Fibroblast of skin of right quadriceps (primary cell): Measurements from ENCODE around the gene MYCBP2.
"Not testable (repeated sequence)": the region's sequence is repeated elsewhere in the genome, so short reads cannot be mapped to it uniquely, and the experiment has no call there.

Experiments used
- DNase-seq: peaks from one replicate; pipeline ENCODE4 v3.0.0-alpha.2; 2013

Gene MYCBP2

DNA sequence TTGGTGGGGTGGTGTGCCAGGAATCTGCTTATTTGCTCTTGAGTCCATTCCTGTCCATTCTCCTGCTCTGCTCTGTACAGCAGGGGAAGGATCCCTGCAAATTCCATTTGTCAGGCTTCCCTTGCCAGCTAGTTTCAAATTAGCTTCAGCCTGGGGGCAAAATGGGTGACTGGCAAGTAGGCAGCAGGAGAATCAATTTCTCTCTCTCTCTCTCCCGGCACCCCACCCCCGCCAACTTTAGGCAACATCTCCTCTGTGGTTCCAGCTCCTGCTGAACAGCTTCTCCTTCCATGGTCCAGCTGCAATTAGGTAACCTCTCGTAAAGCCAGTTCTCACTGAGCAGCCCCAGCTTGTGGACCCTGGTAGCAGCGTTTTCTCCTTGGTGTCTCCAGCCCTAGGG lies 6.7 kb upstream of the MYCBP2 start:
- no peak for DNase-seq

DNA sequence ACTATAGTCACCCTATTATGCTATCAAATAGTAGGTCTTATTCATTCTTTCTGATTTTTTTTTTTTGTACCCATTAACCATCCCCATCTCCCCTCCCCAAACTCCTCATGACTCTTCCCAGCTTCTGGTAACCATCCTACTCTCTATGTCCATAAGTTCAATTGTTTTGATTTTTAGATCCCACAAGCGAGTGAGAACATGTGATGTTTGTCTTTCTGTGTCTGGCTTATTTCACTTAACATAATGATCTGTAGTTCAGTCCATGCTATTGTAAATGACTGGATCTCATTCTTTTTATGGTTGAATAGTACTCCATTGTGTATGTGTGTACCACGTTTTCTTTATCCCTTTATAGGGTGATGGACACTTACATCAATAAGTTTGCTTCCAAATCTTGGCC lies 4.5 kb upstream of the MYCBP2 start:
- no peak for DNase-seq

DNA sequence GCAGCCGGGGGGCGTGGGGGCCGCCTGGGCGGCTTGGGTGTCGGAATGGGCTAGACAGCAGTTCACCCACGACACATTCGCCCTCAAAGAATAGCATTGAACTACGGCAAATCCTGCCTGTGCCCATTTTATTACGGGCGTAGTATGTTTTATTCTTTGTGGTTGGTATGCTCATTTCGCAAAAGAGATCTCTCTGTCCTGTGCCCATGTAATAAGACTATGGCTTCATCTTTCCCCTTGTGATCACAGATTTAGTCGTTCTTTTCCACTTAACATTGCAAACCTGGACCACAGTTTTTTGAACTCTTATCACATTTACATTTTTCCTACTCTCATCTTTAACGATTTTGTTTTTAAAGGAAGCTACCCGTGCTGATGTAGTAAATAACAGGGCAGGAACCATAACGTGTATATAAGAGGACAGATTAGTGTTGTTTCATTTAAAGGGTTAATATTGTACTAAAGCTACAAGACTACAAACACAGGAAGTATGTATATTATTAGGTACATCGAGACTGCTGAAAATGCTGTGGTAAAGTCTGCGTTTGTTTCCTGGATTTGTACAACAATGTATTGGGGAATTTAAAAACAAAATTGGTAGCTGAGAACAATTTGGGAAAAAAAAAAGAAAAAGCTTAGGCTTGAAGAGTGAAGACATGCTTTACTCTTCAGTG lies 3.2 kb upstream of the MYCBP2 start:
- no peak for DNase-seq

DNA sequence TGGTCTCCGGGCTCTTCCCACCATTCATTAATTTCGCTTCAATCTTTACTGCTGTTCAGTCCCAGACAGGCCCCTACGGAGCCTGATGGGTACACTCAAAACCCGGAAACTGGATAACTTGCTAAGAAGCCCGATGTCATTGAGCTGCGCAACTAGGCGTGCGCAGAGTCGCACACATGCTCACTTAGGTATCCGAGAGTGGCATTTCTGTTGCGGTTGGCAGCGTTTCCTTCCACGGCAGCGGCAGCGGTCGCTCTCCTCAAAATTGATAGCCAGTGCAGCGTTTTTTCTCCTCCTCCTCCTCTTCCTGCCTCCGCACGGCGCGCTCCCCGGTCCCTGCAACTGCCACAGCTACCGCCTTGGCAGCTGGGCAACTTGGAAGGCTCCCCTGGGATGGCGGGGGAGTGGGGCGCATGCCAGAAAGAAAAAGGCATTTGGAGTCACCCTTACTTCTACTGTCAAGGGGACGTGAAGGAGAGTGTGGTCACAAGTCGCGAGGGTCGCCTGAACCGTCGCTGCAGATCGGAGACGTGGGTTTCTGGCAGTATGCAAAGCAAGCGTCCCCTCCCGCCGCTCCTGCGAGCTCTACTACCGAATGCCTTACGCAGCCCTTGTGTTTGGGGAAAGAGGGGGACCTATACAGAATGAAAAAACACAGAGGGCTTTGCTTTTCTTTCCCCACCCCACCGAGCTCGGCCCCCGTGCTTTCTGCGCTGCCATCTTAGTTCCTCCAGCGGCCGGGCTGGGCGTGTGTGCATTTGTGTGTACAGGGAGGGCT lies 2.4 kb upstream of the MYCBP2 start:
- peak; percentile 97 for DNase-seq

DNA sequence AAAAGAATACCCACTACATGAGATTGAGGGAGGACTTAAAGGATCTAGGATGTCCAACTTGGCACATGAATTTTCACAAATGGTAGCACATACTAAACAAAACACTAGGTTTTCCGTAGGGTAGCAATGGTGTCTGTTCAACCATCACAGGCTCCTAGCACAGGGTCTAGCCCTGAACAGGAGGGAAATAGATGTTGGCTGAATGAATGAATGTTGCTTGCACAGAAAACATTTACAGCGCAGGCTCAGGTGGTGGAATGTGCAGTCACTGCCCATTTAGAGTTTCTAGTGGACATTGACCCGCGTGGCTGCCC lies 1.9 kb upstream of the MYCBP2 start:
- DNase-seq = no peak

DNA sequence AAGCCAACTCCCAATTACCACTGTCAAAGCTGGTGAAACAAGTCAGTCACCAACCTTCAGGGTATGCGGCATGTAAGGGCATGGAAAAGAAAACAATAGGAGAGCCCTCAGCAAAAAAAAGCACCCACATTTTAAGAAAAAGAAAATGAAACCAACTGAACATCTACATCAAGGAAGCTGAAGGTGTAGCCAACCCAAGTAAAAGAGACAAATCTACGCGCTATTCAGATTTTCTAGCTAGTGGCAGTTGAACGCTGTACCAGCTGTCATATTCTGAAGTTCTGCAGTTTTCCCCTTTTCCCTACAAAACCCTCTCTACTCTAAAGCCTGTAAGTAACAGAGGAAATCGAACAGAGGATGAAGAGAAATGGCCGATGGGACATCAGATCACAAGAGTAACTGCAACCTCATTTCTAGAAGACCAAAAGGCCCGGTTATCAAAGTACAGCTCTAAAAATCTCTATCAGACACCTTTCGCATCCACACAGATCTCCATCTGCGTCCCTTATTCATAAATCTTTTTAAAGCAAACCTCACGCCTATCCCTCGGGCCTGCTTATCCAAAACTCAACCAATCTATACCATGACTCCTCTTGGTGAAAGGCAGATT lies 1.4 kb downstream of the MYCBP2 start:
- no peak for DNase-seq

DNA sequence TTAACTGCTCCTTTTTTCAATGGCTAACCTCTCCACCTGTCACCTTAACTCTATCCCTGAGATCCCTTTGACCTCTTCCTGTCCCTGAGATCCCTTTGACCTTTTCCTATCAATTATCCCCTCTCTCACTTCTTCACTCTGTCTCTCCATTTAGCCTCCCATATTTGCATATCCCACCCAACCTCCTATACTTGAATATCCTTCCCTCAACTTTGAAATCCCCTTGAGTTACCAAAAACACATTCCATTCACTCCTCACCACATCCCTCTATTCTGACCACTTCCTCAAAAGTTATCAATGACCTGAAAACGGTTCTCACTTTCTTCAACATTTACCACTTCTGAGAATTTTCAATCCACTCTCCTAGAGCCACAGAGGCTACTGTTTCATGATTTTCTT lies 3.0 kb downstream of the MYCBP2 start:
- DNase-seq = no peak

DNA sequence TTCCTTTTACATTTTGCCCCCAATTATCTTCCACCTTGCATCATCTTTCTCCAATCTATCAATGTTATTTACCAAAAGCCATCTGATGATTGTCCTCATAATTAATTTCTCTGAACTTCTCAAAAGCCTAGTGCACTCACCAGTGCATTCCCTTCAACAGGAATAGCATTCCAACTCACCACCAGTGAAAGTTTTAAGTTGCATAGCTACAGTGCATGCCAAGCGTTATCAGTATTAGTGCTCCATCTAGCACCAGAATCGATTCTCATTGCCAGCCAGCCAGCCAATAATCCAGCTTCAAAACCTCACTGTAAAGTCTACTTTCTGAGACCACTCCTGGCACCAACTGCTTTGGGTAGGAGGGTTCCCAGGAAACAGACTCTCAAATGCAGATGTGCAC lies 7.4 kb downstream of the MYCBP2 start:
- no peak for DNase-seq

DNA sequence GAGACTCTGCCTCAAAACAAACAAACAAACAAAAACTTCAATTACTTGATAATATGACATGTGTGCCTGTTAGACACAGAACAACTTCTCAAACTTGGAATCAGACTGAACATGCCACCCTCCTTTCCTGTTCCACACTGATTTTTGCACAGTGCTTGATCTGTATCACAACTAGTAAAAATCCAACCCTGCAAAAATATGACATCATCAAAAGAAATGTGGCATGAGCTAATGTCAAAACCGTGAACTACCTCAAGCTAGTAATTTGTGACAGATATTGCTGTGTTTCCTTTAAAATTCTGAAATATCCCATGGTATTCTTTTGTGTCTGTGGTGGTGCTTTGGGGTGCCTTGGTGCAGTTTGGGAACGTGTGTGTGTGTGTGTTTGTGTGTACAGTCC lies 8.2 kb downstream of the MYCBP2 start:
- no peak for DNase-seq

DNA sequence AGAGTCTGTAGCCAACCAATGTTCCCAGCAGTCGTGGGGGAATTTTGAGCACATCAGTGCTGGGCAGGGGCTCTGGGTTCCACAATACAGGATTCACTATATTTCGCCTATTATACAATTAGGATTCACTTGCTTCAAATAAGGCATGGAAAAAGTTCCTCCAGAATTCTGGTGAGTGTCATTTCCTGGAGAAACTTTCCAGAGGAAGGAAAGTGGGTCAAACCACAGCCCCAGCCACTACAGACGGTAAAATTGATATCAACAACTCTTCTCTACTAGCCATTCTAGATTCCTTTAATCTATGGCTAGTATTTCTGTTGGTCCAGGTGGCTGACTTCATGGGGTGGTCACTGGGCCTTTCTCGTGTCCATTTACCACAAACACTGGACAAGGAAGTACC lies 10.5 kb downstream of the MYCBP2 start:
- DNase-seq = no peak

DNA sequence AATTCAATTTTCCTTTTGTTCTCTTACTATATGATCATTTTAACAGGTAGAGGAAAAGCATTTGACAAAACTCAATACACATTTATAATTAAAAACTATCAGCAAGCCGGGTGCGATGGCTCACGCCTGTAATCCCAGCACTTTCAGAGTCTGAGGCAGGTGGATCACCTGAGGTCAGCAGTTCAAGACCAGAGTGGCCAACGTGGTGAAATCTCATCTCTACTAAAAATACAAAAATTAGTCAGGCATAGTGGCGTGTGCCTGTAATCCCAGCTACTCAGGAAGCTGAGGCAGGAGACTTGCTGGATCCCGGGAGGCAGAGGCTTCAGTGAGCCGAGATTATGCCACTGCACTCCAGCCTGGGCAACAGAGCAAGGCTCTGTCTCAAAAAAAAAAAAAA lies 11.4 kb downstream of the MYCBP2 start:
- not testable (repeated sequence) for DNase-seq

DNA sequence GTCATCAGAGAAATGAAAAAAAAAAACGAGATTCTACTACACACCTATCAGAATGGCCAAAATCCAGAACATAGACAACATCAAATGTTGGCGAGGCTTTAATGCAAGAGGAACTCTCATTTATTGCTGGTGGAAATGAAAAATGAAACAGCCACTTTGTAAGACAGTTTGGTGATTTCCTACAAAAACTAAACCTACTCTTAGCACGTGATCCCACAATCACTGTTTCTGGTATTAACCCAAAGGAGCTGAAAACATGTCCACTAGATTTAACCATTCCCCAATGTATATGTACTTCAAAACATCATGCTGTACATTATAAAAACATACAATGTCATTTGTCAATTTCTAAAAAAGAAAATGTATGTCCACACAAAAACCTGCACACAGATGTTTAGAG lies 13.0 kb downstream of the MYCBP2 start:
- no peak for DNase-seq

DNA sequence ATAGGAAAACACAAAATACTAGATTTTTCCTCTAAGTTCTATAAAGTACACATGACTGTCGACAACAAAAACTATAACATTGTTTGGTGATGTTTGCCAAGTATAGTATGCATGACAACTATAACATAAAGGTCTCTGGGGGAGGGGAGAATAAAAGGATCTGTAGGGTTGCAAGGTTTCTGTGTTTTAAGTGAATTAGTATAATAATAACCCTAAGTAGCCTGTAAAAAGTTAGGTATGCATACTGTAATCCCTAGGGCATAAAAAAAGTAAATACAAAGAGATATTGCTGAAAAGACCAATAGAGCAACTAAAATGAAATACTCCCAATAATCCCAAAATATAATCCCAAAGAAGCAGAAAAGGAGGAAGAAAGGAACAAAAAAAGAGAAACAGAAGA lies 14.6 kb downstream of the MYCBP2 start:
- no peak for DNase-seq

DNA sequence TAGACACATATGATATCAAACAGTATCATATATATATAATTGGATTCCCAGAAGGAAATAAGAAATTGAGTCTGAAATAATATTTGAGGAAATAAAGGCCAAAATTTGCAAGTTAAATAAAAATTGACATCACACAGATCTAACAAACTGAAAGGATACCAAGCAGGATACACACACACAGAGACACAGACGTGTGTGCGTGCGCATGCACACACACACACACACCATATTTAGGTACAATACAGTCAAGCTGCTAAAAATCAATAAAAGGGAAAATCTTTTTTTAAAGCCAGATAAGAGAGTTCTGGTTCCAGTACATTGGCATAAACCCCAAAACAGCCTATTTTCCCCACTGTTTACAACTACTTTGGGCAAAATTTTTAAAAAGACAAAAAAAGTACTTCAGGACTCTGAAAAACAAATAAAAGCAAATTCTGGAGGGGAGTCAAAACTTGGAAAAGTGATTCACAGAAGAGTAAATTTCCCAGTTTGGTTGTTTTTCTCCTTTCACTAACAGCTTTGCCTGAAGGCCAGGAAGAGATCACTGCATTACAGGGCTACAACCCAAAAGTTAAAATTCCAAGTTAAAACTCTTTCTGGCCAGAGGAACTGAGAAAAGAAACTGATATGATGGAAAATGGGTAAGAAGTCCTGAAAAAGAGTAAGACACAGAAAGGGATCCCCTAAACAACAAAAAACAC lies 16.2 kb downstream of the MYCBP2 start:
- DNase-seq = no peak

DNA sequence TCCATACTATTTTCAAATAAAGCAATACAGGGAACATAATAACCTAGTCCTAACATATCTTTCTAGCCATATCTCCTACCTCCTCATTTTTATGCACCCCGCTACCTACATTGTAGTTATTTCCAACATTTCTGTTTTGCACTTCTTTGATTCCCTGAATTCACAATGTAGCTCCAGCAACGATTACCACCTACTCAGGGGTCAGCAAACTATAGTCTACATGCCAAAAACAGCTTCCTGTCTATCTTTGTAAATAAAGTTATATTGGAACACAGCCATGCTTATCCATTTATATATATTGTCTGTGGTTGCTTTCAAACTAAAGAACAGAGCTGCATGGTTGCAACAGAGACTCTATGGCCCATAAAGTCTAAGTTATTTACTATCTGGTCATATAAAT lies 16.7 kb downstream of the MYCBP2 start:
- DNase-seq = no peak

DNA sequence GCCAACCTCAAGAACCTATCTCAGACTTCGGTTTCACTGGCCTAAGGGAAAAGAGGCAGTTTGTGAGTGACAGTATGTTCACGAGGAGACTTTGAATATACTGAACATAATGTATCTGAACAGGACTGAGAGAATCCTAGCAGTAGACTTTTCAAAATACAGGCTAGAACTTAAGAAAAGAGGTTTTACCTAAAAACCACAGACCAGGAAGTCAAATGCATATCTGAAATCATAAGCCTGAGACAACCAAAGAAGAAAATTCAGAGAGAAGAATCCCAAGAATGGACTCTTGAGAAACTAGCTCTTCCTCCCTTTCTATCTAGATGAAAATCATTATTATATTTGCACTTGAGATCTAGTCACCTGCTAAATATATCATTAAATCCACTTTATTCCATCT lies 17.6 kb downstream of the MYCBP2 start:
- no peak for DNase-seq

DNA sequence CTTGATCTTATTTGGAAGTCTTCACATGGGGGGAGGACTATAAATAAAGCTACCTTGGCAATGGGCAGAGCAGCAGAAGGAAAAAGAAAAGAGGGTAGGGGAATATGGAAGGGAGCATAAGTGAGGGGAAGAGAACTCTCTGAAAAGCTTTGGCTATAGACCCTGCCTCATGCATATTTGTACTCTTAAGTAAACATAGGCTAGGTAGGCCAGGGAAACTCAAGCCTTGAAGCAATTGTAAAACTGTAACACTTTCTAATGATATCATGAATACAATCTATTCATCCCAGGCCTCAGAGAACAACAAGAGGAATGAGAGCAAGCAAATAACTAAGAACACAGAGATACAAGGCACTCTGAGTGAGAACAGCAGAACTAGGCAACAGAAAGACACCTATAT lies 20.4 kb downstream of the MYCBP2 start:
- DNase-seq = no peak

DNA sequence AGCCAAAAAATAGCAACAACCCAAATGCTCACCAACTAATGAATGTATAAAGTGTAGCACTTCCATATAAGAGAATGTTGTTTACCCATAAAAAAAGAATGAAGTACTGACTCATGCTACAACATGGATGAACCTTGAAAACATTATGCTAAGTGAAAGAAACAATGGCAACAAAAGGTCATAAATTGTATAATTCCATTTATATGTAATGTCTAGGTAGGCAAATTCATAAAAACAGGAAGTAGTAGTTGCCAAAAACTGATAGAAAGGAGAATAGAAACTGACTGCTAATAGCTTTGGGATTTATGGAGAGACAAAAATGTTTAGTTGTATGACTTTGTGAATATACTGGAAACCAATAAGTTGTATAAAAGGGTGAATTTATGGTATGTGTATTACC lies 21.6 kb downstream of the MYCBP2 start:
- DNase-seq = no peak

DNA sequence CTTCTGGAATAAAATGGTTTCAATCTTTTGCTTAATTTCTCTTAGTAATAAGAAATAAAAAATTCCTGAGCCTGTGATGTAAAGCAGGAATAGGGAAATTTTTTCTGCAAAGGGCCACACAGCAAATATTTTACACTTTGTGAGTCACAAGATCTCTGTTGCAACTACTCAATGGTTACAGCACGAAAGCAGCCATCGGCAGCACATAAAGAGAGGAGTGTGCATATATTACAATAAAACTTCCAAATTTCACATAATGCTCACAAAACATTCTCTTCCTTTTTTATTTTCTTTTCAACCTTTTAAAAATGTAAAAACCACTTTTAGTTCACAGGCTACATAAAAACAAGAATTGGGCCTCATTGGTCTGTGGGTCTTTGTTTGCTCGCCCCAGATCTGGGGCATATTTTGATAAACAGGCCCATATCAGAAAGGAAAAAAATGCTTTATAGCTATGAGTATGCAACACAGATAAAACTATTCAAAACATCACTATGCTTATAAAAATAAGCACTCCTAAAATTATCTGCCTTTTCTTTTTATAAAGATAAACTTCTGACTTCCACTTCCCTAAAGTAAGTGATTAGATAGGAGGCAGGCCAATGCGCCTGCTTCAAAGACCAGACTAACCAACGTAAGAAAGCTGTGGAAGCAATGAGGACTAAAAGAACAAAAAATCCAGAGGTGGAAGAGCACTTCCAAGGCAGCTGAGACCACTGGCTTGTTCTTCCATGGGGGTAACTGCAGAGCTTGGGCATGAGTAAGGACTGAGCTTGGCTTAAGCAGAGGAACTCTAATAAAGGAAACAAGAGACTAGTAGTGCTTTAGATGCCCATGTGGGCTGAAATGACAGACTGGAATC lies 26.5 kb downstream of the MYCBP2 start:
- peak; percentile 76 for DNase-seq

DNA sequence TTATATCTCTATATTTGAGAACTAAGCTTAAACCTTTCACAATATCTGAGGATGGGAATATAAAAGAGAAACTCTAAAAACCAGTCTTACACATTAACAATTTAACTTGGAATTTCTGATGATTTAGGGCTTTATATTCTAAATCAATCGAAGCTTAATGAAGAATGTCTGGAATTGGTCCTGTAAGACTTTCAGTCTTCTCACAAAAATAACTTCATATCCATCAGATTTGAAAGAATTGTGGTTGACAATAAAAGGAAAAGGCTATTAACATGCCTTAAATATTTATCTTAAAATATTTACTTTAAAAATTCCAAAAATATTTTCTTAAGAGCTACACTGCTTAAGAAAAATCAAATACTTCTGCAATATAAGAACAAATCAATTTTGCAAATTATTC lies 27.3 kb downstream of the MYCBP2 start:
- peak; percentile 48 for DNase-seq

DNA sequence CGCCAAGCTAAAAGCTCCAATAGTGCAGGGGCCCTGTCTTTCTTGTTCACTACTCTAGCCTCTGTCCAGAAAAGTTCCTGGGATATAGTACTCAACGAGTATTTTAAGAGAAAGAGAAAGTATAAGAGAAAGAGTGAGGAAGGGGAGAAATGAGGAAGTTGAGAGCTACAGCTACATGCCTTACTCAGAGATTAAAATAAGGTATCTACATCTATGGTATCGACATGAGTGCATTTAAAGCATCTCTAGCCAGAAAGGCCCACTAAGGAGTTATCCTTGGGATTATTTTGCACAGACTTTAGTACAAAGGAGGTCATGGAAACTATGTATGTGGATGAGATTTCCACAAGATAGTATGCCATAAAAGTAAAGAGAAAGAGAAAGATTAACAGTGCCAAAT lies 28.5 kb downstream of the MYCBP2 start:
- no peak for DNase-seq

DNA sequence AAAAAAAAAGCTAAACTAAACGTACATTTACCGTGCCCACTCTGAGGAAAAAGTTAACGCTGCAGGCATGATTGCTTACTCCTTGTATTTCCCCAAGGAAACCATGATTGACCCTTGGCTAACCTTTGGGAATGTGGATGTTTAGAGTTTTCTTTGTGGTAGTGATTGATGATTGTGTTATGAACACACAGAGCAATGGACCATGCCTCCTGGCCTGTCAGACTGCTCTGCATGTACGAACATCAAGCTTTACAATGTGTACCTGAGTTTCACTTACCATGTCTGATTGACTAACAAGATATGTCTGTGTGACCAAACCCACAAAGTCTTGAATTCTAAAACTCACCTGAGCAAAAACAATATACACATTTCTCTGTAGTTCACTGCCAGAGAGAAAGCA lies 35.1 kb downstream of the MYCBP2 start:
- no peak for DNase-seq

DNA sequence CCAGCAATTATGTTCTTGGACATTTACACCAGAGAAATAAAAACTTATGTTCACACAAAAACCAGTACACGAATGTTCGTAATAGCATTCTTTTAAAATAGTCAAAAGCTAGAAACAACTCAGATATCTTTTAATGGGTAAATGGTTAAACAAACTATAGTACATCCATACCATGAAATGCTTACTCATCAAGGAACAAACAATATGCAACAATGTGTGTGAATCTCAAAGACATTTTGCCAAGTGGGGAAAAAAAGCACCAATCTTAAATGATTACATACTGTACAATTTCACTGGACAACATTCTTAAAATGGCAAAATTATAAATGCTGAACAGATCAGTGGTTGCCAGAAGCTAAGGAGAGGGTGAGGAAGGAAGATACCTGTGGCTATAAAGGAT lies 36.6 kb downstream of the MYCBP2 start:
- DNase-seq = no peak
